Activated T-cell treated with anti-CD3 and anti-CD28 coated beads for 48 hours (primary cell): ENCODE data around the gene ID2.
"Not testable (repeated sequence)": the region's sequence is repeated elsewhere in the genome, so short reads cannot be mapped to it uniquely, and the experiment has no call there.

ENCODE experiments used
- DNase-seq: peaks from one replicate; pipeline ENCODE4 v3.0.0-alpha.2; 2020; ENCODE audit warnings: low read depth

Gene ID2

DNA sequence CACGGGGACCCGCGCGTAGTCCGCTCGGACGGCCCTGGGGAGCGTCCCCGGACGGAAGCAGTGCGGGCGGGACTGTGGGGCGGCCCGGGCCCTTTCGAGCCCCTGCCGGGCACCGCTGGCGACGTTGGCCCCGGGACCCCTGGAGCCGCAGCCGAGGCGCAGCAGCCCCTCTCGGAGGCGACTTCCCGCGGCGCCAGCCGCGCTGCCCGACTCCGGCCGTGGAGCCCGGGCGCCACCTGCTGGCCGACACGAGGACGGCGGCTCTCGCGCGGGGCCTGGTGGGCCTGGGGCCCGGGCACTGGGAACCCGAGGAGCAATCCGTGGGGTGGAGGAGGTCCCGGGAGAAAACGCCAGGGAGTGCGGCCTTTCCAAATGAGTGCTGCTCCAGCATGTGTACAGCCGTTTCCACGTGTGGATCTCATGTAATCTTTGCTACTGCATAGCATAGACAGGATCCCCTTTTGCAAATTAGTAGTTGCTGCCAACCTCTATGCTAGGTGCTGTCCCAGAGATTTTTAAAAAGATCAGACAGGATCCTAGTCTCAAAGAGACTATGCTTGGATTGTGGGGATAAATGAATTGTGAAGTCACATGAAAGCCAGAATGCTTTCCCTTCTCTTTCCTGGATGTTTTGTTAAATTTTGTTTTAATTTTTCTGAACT is 4.0 kb downstream of the ID2 start:
- peak; percentile 84 for DNase-seq

GRCh38 chr2:8691859-8692437 is 10.1 kb downstream of the ID2 start:
- DNase-seq, result no peak

DNA sequence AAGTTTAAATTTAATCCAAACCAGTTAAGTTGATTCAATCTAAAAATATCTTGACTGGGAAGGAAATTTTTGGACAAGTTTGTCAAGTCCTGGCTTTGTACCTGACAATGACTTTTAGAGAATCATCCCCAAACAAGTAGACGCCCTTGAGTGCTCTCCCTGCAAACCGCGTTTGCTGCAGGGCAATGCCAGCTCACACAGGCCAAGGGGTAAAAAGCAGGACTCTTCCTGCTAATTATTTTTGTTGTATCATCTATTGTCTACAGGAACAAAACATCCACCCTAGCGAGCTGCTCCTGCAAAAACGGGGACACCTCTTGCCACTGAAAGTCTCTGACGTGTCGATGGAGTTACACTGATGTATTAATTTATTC is 10.9 kb downstream of the ID2 start:
- DNase-seq, result no peak

DNA sequence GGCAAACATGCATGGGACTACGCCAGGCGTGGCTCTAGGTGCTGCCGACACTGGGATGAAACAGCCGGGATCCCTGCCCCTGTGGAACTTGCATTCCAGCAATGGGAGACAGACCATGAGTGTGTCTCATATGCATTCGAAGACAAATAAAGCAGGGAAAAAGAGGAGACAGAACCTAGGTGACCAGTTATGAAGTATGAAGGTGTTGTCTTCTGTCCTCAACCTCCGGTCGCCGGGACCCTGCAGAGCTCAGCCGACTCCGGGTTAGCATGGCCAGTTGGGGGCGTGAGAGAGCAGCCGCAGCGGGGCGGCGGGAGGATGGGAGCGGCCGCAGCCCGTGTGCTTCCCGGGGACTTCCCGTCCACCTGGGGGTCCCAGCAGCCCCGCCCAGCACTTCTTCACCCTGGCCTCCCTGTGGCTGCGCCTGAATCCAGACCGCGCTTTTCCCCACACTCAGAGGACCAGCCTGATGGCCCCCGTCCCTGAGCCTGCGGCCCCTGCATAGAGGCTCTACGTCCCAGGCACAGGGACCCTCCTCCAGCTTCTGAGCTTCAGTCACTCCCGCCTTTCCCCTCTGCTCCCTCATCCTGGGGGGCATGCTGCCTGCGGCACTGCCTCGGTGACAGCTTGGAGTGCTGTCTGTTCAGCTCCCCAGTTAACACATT is 11.4 kb downstream of the ID2 start:
- no peak for DNase-seq

DNA sequence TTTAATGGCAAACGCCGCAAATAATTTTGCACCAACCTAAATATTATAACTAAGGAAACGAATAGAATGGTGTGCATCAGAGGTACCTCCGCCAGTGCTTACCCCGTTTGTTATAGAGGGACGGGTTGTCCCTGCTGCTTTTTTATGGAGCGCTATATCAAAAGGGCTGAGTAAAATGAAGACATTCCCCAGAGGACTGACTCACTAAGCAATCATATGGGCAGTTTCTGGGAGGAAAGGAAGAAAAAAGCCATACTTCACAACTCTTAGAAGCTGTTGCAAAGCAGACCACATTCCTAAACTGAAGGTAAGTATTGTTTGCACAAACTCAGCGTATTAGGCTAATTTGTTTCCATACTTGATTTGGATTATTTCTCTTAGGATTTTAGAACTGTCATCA is 12.9 kb downstream of the ID2 start:
- no peak for DNase-seq

GRCh38 chr2:8697190-8697589 is 15.3 kb downstream of the ID2 start:
- no peak for DNase-seq

DNA sequence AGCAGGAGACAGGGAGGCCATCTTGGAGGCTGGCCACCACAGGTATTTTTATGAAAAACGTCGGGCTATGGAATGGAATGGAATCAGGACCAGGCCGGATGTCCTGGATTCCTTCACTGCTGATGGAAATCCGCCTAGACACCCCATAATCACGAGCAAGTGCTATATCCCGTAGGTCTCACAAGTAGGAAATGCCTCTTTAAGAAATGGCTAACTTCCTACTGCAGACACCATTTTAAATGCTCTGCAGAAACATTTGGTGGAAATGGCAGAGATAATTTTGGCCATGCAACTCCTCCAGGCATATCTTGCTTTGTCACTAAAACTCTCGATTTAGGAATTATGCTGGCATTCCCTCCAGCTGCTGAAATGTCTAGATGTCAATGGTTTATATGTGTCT is 18.0 kb downstream of the ID2 start:
- DNase-seq, result no peak

DNA sequence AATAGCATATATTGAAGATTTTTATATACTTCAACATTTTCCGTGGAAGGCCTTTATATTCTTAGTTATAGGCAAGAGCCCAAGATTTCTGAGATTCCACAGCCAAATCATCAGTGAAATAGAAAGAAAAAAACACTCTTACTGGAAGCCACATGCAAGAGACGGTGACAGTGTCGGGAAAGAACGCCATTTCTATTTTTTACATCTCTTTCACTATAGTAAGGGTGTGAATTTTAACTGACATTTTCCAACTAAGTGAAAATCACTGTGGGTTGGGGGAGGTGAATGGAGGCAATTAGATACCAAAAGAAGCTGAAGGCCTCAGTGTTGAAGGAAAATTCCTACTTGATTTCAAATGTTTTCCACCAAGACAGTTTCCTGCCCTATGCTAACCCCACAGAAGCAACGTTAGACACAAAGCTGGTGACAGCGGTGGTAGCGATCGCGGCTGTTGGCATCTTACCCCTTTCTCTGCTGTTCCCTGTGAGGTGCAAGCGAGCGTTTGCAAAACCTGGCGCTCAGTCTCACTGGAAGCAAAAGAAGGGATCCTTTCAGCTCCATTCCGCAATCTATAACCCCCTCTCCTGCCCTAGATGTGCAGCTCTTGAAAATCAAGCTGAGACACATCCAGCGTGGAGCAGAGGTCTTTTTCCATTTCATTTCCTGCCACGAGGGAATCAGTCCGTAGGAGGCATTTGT is 20.0 kb downstream of the ID2 start:
- DNase-seq, result no peak

DNA sequence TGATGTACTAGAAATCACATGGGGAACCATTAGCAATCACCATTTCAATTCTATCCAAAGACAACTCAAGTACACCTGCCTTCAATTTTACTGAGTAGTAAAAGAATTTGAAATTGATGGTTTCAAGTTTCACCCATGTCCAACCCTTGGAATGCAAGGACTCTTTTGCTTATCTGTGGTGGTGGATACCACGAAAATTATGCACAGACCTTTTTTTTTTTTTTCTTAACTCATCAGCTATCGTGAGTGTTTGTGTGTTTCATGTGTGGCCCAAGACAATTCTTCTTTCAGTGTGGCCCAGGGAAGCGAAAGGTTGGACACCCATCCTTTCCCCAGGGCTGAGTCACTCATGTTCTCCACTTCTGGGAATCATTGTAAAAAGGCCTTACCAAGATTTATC is 23.1 kb downstream of the ID2 start:
- no peak for DNase-seq

DNA sequence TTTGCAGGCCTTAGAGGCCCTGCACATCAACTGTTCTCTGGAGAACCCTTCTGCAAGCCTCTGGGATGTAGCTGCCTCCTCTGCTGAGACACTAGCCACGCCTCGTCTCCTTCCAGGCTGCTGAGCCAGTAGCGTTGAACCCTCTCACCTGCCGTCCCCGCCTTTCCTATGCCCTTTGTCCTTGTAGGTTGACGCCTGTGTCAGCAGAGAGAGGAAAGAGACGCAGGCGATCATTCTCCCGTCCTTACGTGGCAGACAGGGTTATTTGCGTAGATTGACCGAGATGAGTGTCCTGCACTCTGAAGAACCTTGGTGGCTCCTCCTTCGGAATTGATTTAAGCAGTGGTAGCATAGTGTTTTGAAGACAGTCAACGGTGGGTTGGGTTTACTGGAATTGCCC is 27.8 kb downstream of the ID2 start:
- DNase-seq, result no peak

DNA sequence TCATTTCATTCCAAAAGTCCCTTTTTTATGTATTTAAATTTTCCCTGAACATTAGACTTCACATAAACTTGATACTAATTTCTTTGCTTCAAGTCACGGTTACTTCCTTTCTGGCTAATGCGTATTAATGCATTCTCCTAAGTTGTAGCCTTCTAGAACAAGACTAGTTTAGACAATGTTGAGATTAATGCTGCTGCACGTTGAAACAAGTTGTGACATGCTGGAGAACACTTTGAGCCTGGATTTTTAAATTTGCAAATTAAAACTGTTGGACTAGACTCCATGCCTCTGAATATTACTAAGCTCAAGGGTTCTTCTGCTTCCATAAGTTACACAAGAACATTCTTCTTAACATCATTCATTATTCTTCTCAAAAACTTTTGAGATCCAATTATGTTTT is 29.1 kb downstream of the ID2 start:
- no peak for DNase-seq

DNA sequence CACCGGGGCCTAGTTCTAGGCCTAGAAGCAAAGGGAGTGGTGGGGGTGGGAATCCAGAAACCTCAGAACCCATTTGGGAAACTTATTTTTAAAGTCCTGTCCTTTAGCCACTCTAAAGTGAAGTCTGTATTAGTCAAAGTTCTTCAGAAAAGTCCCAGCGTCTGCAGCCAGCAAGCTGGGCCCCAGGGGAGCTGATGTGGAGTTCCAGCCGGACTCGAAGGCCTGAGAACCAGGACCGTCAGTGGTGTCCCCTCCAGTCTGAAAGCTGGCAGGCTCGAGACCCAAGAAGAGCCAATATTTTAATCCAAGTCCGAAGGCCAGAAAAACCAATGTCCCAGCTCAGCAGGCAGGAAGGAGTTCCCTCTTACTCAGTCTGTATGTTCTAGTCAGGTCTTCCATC is 32.4 kb downstream of the ID2 start:
- no peak for DNase-seq

GRCh38 chr2:8714971-8715370 is 33.1 kb downstream of the ID2 start:
- DNase-seq, result no peak

GRCh38 chr2:8719528-8719927 is 37.7 kb downstream of the ID2 start:
- DNase-seq, result no peak

GRCh38 chr2:8720741-8721140 is 38.9 kb downstream of the ID2 start:
- DNase-seq, result no peak

- DNase-seq, result no peak
Measured at GRCh38 chr2:8721410-8721809, 39.6 kb downstream of the ID2 start.

DNA sequence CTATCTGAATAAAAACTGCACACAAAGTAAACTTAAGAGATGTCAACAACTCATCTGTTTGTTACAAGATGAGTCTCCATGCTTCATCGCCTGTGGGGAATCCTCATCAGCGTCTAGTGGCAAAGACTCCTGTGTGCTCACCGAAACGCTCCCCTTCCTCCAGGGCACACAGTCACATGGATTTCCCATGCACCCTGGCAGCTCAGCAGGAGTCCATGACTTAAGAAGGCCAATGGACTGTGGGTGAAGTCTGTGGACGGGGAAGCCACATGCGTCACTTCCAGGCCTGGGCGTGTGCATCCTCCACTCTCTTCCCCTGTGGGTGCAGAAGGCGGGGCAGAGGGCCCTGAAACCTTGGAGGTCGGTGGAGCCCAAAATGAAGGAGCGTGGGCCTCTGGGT is 41.1 kb downstream of the ID2 start:
- no peak for DNase-seq

GRCh38 chr2:8725838-8726237 is 44.0 kb downstream of the ID2 start:
- DNase-seq, result no peak

DNA sequence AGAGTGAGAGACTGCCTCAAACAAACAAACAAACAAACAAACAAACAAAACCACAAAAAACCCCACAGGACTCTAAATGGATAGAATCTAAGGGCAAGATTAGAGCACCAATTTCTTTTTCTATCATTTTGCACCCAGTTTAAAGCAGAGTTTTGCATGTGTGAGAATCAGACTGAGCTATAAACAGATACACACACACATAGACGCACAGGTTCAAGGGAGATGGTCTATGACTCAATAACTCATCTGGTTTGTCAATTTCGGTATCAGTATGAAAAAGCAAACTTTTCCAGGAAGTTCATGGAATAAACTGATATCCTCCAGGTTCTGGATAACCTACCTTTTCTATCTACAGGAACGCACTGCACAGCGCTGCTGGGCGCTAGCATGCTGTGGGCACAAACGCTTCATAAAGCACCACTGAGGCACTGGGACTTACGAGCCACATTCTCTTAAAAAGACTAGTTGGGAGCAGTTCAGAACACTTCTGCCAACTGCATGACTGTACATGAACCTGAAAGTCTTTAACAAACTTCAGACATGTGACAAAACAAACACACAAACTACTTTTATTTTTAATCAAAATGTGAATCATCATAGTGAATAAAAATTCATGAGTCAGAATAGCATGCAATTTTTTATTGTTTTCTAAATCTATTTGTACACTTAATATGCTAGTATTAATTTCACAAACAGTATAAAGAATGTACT is 46.6 kb downstream of the ID2 start:
- DNase-seq, result no peak

GRCh38 chr2:8729101-8729500 is 47.2 kb downstream of the ID2 start:
- not testable (repeated sequence) for DNase-seq

DNA sequence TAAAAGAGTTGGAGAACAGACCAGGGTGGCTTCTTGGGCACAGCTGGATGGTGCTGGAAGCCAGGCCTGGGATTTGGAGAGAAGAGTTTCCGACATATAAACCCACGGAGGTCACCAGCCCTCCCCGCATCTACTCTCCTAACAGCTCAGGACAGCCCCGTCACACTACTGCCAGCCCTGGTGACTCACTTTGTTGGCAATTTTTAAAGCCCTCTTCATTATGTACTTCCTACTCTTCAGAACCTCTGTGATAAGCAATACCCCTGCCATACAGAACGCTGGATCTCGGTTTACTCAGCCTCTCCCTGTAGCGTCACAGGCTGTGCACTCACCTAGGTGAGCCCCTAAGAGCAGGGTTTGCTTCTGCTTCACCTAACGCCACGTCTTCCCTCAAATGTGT is 48.1 kb downstream of the ID2 start:
- DNase-seq, result no peak

- DNase-seq, result no peak
Measured at GRCh38 chr2:8732601-8733000, 50.7 kb downstream of the ID2 start.
